Measurements from ENCODE around the gene AP2B1. TPM values are rescaled to one million over a fixed set of nuclear protein-coding genes. Genes with fewer than 3 reads are reported as not detected.
A peak's percentile ranks its signal among the peaks of the same experiment; 100 is the strongest.

AP2B1 gene
- total RNA-seq, 3 donors from 2014 or later: 127 to 177 (median 153) TPM

GRCh38 chr17:35768797-35769196, 181.7 kb downstream of the AP2B1 start:
- Histone ChIP-seq H3K4me3 (no peak overlapping the region), H3K36me3 (ENCODE audit: low read depth) (no peaks in the 10 kb centered on the region), H3K9me3 (no peaks in the 10 kb centered on the region), H3K4me1 (ENCODE audit: low read depth) (peaks cover 8% of the 10 kb centered on the region)
- TF ChIP-seq, protein P1, sequence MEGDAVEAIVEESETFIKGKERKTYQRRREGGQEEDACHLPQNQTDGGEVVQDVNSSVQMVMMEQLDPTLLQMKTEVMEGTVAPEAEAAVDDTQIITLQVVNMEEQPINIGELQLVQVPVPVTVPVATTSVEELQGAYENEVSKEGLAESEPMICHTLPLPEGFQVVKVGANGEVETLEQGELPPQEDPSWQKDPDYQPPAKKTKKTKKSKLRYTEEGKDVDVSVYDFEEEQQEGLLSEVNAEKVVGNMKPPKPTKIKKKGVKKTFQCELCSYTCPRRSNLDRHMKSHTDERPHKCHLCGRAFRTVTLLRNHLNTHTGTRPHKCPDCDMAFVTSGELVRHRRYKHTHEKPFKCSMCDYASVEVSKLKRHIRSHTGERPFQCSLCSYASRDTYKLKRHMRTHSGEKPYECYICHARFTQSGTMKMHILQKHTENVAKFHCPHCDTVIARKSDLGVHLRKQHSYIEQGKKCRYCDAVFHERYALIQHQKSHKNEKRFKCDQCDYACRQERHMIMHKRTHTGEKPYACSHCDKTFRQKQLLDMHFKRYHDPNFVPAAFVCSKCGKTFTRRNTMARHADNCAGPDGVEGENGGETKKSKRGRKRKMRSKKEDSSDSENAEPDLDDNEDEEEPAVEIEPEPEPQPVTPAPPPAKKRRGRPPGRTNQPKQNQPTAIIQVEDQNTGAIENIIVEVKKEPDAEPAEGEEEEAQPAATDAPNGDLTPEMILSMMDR (IDR thresholded peaks at IDR 0.05): no peak
- intact Hi-C loops (cut with DNase I, micrococcal nuclease): loop anchor here in 1 of 2 donors (5.0 kb wide), 1 partner anchor 39 kb away; the partner anchor contains the start of gene TAF15
- DNase-seq (no peak), ATAC-seq (no peak)

- TF ChIP-seq, protein P1 (IDR thresholded peaks at IDR 0.05): no peak
- Histone ChIP-seq H3K36me3 (ENCODE audit: low read depth) (no peaks in the 10 kb centered on the region), H3K9me3 (no peaks in the 10 kb centered on the region), H3K4me1 (ENCODE audit: low read depth) (peaks cover 7% of the 10 kb centered on the region), H3K4me3 (no peak overlapping the region)
- intact Hi-C loops (cut with DNase I, micrococcal nuclease): loop anchor here in 1 of 2 donors (5.0 kb wide), 1 partner anchor 37 kb away; the partner anchor contains the start of gene TAF15
- DNase-seq: no peak
- ATAC-seq: no peak
These were observed 182.9 kb downstream of the AP2B1 start for GRCh38 chr17:35769895-35770486.

GRCh38 chr17:35773129-35773528, 186.0 kb downstream of the AP2B1 start:
- TF ChIP-seq, protein P1 (IDR thresholded peaks at IDR 0.05): no peak
- no peak overlapping the region for H3K4me3 ChIP-seq
- no peak for ATAC-seq
- H3K9me3 ChIP-seq: no peaks in the 10 kb centered on the region
- intact Hi-C loops (cut with DNase I, micrococcal nuclease): no loop called here
- no peaks in the 10 kb centered on the region for H3K36me3 ChIP-seq (ENCODE audit: low read depth)
- no peak for DNase-seq
- H3K4me1 ChIP-seq (ENCODE audit: low read depth): peaks cover 28% of the 10 kb centered on the region

DNA sequence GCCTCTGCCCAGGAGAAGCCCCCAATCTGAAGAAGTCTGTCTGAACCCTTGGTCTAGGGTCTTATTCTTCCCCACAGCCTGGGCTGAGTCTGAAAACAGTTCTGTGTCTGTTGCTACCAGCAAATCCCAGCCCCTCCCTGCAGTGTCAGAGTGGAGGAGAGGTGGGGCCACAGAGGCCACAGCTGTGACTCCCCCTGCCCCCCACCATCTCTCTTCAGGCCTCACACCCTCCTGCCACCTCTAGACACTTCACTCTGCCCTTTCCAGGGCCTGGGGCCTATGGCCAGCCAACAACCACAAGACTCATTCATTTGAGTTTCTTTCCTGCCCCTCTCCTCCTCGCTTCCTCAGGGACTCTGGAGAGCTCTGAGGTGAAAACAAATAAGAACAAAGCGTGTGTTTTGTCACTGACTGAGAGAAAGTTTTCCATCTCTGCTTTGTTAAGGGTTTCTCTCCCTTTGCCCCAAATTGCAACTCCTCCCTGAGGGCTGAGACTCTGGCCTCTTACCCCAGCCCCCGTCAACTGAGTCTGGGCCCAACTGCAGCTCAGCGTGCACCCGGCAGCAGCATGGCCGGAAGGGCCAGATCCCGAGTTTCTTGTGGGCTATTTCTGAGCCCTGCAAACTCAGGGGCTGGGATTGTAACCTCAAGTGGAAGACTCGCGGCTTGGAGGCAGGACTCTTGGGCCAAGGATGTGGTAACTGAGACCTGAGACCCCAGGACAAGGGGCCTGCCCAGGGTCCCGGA, 186.7 kb downstream of the AP2B1 start:
- DNase-seq (no peak), ATAC-seq (no peak)
- Histone ChIP-seq H3K4me1 (ENCODE audit: low read depth) (peaks cover 28% of the 10 kb centered on the region), H3K36me3 (ENCODE audit: low read depth) (no peaks in the 10 kb centered on the region), H3K4me3 (no peak overlapping the region), H3K9me3 (no peaks in the 10 kb centered on the region)
- TF ChIP-seq, protein P1 (IDR thresholded peaks at IDR 0.05): no peak
- intact Hi-C loops (cut with DNase I, micrococcal nuclease): no loop called here

GRCh38 chr17:35774499-35774898, 187.4 kb downstream of the AP2B1 start:
- intact Hi-C loops (cut with DNase I, micrococcal nuclease): no loop called here
- peak; percentile 77 to 82 (median 79) for DNase-seq

More at GRCh38 chr17:35774499-35774898, 187.4 kb downstream of the AP2B1 start:
- ATAC-seq: peak; percentile 80
- Histone ChIP-seq H3K4me3 (no peak overlapping the region), H3K4me1 (ENCODE audit: low read depth) (peaks cover 28% of the 10 kb centered on the region), H3K36me3 (ENCODE audit: low read depth) (no peaks in the 10 kb centered on the region), H3K9me3 (no peaks in the 10 kb centered on the region)
- TF ChIP-seq, protein P1 (IDR thresholded peaks at IDR 0.05): no peak

All from mucosa of descending colon (tissue), 3 donors.